ENCODE data around the gene RBM23.

DNA sequence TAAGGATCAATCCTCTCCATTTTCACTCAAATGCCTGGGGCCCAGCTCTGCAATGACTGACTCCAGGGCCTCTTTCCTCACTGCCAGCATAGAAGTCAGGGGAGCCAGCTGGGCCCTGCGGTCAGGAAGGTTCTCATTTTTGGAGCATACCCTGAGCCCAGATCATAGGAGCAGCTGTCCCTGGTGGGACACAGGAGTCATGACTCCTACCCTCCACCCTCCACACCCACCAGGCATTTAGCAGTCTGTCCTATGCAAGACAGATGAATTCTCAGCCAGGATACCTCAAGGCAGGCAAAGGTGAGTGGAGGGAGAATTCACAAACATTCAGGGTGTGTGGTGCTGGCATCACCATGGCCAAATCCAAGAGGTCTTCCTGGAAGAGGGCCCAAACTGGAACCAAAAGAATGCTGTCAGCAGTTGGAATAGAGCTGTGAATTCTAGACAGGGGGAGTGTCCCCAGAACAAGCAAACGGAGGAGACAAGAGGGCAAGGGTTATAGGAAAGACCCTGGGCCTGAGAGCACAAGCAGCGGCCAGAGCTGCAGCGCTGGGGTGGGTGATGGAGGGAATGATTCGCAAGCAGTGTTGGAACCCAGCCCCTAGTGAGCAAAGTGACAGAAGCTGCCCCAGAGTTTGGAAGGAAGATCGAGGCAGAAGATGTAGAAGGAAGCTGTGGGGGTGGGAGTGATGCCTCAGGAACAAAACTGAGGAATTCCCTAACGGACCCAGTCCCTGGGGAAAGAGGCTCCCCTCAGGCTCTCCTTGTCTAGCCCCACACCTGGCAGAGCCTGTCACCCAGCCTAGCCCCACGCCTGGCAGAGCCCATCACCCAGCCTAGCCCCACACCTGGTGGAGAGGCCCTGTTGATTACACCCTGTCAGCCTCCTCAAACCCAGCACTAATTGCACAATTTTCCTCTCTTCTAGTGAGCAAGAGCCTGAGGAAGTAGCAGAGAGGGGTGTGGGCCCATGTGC, 40.4 kb downstream of the RBM23 start:
- TF ChIP-seq, protein P1, sequence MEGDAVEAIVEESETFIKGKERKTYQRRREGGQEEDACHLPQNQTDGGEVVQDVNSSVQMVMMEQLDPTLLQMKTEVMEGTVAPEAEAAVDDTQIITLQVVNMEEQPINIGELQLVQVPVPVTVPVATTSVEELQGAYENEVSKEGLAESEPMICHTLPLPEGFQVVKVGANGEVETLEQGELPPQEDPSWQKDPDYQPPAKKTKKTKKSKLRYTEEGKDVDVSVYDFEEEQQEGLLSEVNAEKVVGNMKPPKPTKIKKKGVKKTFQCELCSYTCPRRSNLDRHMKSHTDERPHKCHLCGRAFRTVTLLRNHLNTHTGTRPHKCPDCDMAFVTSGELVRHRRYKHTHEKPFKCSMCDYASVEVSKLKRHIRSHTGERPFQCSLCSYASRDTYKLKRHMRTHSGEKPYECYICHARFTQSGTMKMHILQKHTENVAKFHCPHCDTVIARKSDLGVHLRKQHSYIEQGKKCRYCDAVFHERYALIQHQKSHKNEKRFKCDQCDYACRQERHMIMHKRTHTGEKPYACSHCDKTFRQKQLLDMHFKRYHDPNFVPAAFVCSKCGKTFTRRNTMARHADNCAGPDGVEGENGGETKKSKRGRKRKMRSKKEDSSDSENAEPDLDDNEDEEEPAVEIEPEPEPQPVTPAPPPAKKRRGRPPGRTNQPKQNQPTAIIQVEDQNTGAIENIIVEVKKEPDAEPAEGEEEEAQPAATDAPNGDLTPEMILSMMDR (IDR thresholded peaks at IDR 0.05) = no peak
- no peak for TF ChIP-seq POLR2A (IDR thresholded peaks at IDR 0.05)

Data from prostate gland (tissue), 2 donors.